ENCODE results near the gene DIS3L2.

The DIS3L2 gene

DNA sequence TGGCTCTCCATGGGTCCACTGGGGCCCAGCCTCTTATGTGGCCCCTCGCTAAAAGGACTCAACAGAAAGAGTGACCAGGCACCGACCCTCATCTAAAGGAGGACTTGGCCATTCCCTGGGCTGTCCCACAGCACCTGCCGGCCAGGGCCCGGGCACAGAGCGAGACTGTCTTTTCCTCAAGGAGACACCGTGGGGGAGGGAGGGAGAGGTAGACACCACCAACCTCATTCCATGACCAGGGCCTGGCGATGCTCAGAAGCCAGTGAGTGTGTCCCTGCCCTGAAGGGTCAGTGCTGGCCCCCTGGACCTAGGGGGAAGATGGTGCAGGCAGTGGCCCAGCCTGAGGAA is 377.2 kb downstream of the DIS3L2 start:
- no peak for DNase-seq

DNA sequence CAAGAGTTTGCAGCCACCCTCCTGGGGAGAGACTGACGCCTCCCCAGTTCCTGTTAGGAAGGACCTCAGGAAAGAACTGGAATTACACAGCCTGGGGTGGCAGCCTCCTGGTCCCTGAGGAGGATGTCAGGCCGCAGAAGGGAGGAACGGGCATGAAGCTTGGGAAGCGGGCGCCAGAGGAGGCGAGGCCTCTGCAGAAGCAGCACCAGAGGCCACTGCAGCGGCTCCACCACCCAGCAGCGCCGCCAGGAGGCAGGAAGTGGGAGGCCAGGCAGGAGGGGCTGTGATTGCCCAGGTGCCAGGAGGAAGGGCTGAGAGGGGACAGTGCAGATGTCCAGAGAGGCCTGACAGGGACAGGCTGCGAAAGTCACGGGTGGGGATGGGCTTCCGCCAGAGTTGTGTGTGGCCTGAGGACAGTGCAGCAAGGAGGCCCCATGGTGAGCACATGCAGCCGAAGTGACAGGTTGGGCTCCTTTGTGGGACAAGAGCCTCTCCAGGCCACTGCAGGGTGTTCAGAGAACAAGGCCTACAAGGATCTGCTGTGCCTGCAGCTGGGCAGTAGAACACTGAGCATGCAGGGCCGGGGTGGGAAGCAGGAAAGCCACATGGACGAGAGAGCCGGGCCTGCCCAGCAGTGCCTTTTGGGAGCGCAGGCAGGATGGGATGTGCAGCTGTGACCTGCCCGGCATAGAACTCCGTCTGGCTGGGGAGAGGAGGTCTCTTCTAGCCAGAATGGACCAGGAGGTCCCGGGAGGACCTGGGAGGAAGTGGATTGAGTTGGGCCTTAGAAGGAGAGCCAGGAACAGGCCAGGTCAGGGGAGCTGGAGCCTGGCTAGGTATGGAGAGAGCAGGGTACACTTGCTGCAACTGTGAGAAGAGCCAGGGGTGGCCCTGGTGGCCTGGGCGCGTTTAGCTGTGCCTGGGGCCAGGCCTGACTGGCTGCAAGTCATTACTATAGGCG is 377.9 kb downstream of the DIS3L2 start:
- no peak for DNase-seq

DNA sequence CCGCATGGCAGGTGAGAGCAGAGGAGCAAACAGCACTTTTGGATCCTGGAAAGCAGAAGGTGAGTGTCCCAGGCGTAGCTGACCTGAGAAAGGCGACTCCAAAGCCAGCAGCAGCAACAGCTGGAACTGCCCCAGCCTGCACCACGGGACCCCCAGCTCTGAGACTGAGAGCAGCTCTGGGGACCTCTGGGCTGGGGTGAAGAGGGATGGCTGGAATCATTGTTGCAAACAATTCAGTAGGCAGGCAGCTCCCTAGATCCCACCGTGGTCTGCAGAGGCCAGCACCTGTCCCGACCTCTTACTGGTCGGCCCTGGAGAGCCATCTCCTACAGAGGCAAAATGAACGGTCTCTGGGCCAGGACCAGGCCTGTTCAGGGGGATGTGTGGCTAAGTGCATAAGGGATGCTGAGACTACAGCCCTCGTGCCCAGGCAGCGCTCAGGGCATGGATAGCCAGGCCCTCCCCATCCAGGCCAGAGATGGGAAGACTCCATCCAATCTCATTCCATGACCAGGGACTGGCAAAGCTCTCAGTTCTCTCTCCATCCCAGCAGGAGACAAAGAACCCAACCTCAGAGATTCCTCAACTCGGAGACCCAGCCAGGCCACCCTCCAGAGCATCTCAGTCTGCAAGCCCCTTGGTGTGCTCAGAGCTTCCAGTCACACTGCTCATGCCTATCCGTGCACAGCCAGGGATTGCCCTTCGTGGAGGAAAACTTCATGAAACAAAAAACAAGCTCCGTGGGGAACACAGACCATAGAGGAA is 378.8 kb downstream of the DIS3L2 start:
- no peak for DNase-seq

DNA sequence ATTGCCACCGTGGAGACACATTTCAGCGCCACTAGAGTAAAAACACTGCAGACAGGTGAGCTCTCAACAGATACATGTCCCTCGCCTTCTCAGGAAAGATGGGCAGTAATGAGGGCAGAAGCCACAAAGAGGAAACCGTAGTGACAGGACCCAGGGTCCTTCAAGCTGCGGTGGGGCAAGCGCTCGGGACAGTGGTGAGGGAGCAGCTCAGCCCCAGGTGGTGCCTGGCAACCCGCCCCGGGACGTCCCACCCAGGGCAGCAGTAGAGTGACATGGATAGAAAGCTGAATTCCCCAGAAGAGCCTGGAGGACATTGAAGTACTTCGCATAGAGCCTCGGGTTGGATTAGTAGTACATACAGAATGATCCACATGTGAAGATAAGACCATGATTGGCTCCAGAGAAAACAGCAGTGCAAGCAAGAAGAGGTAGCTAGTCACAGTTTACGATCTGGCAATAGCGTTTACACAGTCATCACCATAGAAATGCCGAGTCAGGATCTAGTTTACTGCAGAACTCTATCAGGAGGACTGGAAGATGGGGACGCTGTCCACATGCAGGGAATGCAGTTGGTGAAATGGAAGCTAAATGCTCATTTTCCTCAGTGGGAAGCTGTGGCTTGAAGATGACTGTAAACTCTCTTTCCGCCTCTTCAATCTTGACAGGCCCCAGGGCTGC is 379.7 kb downstream of the DIS3L2 start:
- no peak for DNase-seq

DNA sequence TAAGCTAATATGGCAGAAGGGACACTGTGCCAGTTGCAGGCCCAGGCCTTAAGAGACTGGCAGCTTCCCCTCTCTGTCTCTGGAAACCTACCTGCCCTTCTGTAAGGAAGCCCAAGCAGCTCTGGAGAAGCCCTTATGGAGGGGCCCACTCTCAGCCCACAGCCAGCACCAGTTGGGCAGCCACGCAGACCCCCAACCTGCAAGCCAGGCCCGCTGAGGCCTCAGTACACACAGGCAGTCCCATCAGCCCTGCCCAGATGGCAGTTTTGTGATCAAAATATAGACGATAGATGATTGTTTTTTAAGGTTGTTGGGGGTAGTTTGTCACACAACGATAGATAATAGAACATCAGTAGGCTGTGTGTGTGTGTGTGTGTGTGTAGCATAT is 380.2 kb downstream of the DIS3L2 start:
- DNase-seq = no peak

DNA sequence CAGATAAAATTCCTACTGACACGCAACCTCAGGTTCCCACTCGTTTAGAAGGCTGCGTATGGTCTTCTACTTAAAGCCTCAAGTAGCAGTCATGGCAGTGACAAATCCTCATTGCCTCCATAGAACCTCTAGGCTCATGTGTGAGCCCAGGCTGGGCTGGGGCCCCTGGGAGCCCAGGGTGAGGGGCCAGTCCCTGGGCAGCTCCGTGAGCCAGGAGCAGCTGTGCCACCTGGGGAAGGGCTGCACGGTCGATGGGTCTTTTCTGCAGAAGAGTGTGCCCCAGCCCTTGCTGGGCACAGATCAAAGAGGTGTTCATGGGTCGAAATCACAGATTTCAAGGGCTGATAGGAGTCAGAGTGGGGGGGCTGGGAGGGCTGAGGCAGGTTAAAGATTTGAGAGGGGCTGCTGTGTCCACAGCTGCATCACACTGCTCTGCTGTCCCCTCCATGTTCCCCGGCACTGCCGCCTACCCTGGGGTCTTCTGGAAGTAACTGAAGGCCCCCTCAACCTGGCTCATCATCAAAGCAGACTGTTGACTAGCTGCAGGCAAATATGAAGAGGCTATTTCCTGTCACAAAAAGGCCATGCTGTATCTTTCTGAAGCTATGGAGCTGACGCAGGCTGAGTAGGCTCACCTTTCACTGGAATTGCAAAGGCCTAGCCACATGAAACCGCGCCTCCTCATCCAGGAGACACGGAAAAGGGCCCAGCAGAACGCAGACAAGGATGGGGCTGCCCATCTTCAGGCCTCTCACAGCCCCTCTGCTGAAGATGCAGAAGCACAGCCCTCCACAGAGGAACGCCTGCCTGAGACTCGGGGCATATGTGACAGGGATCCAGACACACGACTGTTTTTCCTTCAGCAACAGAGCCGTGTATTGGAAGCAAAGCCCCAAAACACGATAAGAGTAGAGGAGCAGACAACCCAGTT is 381.4 kb downstream of the DIS3L2 start:
- DNase-seq = no peak

DNA sequence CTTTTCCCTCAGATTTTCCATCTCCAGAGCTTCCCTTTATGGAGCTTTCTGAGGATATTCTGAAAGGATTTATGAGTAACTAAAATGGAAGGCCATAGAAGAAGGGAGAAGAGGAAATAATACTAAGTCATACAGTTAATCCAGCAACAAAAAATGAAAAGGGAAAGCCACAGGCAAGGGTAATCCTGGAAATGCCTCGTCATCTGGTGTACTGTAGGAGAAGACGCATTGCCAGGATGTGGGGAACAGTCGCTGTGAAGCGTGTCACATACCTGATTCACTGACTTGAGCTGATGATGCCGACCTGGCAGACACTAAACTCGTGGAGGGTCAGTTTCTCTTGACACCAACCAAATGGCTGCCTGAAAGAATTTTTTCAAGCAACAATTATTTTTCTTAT is 382.3 kb downstream of the DIS3L2 start:
- DNase-seq = no peak

DNA sequence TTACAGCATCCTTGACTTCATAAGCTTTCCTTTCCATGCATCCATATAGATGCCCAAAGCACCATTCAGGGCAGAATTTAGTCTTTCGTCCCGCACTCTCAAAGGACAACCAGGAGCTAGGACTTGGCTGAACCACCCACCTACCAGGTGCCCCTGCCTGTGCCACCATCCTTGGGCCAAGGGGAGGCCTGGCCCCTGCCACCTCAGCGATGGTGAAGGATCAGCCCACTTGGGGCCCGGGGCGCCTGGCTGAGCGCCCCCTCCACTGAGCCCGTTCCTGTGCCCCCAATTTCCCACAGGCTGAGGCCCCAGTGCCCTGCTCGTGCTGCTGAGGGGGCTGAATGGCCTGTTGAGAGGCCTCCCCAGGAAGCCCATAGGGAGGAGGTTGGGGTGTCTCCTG is 383.7 kb downstream of the DIS3L2 start:
- no peak for DNase-seq

DNA sequence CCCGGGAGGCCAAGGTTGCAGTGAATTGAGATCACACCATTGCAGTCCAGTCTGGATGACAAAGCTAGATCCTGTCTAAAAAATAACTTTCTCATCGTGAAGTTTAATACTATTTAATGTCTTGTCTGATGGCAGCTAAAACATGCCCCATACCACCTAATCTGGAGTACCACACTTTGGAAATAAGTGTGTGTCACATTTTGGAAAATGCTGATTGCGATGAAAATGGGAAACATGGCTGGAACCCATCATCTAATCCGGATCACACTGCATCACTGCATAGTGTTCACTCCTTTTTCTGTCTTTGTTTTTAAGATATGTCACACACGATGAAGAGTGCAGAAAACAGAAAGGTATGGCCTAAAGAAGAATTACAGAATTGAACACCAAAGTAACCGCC is 385.9 kb downstream of the DIS3L2 start:
- no peak for DNase-seq

DNA sequence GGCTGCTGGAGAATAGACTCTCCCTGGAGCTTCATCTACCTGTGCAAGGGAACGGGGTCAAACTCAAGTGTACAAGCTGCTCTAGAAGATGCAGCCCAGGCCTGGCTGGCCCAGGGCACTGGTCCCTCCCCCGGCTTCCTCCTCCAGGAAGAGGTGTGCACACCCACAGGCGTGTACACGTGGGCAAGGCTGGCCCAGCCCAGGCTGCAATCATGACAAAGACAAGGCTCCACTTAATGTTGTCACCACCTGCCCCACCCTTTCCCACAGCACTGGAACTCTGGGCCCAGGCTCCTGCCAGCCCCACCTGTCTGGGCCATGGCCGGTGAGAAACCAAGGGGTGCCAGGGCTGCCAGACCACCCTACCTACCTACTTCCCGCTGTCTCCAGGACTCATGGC is 387.4 kb downstream of the DIS3L2 start:
- no peak for DNase-seq

DNA sequence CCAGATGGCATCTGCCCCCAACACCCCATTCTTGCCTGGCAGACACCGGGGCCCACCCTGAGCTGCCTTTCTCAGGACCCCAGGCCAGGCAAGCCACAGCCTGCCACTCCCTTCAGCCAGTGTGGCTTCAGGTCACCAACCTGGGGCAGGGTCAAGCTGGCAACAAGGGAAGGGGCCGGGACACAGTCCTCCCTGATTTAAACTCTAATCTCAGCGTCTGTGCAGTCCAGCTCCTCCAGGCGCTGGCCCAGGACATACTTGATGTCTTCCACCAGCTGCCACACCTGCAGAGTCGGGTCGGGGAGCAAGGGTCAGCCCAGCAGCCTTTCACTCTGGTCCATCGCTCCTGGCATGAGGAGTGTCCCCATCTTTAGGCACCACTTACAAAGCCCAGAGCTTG is 388.0 kb downstream of the DIS3L2 start:
- DNase-seq = no peak

DNA sequence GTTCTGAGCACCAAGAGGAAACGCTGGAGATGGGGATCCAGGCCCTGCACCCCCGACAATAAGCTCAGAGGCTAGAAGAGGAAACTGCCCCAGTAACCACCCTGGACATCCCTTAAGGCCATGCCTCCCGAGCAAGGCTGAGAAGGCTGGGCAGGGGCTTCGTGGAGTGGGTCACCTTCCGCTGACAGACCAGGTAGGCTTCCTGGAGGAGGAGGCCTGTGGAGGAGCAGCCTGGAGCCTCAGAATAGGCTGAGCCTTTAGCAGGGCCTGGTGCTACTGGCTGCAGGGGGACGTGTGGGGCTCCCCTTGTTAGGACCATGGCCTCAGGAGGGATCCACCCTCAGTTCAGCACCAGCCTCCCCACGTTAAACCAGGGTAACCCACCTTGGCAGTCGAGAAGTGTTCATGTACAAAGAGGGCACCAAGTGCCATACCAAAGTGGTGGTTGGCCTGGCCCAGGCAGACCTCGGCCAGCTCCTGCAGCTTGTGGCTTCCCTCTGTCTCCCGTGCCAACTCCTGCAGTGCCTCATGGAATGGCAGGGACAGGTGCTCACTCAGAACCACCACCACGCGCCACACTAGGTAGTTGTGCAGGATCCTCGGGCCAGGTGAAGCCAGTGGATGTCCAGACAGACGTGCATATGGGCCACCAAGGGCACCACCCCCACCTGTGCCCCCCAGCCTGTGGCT is 388.6 kb downstream of the DIS3L2 start:
- DNase-seq = no peak

DNA sequence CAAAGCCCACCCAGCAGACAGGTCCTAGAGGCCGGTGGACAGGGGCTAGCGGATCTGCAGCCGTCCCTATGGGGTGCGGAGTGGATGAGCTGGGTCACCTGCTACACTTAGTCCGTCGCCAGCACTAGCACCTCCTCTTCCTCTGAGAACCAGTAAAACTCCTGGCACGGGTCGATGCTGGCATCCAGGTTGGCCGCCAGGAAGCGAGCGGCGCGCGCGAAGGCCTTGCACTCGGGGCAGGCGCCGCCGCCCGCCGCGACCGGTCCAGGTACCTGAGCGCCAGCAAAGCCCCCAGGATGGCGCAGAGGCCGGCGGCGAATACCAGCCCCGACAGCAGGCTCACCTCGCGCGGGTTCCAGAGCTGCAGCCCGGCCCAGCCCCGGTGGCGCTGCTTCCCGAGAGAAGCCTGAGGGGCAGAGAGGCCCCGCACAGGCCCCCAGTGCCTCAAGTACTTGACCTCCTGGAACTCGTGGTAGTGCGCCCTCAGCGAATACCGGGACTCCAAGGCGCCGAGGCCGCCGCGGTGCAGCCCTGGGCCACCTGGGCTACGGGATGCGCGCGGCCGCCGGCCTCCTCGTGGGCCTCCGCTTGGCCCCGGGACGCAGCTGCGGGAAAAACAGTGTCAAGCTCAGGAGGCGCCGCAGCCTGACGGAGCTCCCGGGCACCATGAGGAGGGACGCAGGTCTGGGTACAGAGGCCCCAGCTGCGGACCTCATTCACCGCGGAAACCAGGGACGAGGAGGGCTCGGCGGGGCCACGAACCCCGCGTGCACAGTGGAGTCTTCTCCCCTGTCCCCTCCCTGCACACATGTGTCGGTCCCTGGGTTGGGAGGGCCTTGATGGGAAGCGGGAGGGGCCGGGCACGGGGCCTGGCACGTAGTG is 389.5 kb downstream of the DIS3L2 start:
- no peak for DNase-seq

DNA sequence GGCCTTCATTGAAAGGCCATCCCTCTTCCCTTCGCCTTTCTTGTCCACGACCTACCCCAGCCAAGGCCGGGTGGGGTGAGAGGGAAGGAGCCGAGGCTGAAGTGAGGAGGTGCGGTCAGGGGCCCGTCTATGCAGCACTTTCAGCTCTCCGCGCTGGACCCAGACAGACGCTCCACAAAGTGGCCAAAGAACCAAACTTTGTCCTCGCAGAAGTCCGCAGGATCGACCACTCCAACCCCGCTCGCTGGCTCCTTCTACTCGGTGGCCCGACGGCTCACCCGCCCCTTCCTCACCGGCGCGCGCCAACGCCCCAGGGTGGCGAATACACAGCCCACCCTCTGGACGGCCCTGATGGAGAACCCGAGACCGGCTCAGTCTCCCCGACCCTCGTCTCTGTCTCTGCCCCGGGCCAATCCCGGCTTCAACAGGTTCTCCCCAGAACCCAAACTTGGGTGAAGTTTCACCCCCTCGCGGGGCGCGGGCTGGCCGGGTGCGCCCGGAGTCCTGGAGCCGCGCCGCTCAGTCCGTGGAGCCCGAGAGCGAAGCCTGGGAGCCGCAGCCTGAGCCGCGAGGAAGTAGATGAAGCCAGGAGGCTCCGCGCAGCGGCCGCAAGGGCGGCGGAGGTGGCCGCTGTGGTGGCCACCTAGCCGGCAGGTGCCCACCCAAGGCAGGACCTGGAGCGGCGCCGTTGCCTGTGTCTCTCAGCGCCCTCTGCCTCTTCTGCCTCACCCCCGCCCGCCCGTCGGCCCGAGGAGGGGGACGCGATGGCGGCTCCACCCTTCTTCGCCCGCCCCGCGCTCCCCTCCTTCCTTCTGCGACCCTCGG is 390.4 kb downstream of the DIS3L2 start:
- no peak for DNase-seq

DNA sequence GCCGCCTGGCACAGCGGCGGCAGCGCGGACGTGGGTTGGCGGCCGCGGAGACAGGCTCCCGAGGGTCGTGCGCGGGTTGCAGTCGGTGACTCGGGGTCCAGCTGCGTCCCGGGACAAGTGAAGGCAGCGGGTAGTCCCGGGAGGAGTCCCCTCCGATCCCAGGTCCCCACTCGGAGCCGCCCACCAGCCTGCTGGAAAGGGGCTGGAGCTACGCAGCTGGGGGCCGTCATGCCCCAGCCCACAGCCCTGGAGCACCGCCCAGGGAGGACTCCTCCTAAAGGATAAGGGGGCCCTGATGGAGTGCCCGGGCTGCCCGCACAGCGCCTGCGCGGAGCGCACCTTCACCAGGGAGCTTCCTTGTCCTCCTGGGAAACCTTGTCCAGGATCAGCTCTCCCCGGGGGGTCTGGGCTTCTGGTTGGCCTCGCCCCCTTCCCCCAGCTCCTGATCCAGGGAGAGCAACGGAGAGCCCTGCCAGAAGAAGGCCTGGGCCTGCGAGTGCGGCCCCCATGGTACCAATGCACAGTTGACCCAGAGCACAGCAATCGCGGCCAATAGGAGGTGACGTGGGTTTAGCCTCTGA is 391.1 kb downstream of the DIS3L2 start:
- no peak for DNase-seq

DNA sequence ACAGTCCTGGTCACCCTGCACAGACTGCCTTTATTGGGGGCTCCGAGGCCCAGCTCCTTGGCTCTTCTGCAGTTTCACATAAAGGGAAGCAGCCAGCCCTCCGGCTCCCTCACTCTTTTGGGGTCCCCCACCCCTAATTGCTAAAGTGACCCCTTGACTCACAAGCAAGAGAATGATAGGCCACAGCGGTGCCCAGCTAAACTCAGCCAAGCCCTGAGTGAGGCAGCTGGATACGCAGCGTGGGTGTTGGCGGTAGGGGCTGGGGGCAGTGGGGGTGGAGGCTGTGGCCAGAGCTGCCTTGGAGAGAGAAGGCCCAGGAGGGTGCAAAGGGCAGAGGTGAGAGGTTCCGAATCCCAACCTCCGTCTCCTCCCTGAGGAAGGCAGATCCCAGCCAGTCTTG is 391.6 kb downstream of the DIS3L2 start:
- no peak for DNase-seq

DNA sequence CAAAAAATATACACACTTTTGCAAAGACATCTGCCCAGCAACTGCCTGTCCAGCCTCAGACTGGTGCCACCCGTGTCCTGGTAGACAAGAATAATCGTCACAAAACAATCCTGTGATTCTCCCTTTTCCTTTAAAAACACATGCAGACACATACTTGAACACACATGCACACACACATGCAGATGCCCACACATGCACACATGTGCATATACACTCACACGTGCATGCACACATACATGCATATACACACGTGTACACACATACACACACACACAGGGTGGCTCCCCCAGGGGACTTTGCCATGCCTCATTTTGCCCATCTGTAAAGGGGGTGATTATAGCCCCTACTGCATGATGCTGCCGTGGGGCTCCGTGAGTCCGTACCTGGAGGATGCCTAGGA is 392.1 kb downstream of the DIS3L2 start:
- no peak for DNase-seq

DNA sequence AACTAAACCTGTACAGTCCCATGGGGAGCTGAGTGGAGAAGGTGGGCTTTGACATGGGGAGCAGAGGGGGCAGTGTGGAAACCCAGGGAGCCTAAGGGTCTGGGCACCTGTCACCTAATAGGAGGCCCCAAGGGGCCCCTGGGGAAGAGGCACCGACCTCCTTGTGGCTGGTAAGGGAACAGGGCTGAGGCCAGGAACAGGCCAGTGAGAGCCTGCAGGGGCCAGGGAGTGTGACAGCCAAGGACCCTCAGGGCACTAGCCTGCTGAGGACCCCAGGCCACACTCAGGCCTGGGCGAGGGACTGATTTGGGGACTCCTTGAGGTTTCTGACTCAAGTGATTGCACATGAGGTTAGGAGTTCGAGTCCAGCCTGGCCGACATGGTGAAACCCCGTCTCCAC is 392.6 kb downstream of the DIS3L2 start:
- DNase-seq = no peak

DNA sequence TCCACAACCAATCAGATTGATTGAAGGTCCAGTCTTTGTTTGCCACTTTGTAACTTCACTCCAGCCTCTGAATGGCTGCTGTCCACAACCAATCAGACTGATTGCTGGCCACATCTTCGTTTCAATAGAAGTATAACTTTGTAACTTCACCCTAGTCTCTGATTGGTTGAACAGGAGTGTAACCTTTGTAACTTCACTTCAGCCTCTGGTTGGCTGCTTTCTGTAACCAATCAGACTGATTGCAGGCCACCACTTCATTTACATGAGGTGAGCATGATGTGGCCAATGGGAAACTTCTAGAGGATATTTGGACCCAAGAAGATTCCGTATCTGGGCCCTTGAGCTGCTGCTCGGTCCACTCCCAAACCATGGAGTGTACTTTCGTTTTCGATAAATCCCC is 400.1 kb downstream of the DIS3L2 start:
- no peak for DNase-seq

Data from suppressor macrophage treated with lipopolysaccharide for 1 hour (primary cell).